ENCODE measurements around the gene RIPK1. TPM values are rescaled to one million over a fixed set of nuclear protein-coding genes. Genes with fewer than 3 reads are reported as not detected.
"Not testable (repeated sequence)": the region's sequence is repeated elsewhere in the genome, so short reads cannot be mapped to it uniquely, and the experiment has no call there.

RIPK1 gene
- total RNA-seq, 2 donors from 2014 or later: 23.5 to 30.6 TPM

- Histone ChIP-seq H3K9me3 (no peaks in the 10 kb centered on the region), H3K36me3 (no peaks in the 10 kb centered on the region), H3K4me3 (no peak overlapping the region), H3K4me1 (no peaks in the 10 kb centered on the region), H3K27me3 (no peaks in the 10 kb centered on the region), H3K27ac (no peak overlapping the region), H3K9ac (ENCODE audit: low read depth in 2 of 2, low read length in 2 of 2) (no peak overlapping the region)
- TF ChIP-seq, protein P1, sequence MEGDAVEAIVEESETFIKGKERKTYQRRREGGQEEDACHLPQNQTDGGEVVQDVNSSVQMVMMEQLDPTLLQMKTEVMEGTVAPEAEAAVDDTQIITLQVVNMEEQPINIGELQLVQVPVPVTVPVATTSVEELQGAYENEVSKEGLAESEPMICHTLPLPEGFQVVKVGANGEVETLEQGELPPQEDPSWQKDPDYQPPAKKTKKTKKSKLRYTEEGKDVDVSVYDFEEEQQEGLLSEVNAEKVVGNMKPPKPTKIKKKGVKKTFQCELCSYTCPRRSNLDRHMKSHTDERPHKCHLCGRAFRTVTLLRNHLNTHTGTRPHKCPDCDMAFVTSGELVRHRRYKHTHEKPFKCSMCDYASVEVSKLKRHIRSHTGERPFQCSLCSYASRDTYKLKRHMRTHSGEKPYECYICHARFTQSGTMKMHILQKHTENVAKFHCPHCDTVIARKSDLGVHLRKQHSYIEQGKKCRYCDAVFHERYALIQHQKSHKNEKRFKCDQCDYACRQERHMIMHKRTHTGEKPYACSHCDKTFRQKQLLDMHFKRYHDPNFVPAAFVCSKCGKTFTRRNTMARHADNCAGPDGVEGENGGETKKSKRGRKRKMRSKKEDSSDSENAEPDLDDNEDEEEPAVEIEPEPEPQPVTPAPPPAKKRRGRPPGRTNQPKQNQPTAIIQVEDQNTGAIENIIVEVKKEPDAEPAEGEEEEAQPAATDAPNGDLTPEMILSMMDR (IDR thresholded peaks at IDR 0.05): no peak
- DNase-seq: no peak
- intact Hi-C loops (cut with DNase I): no loop called here
Measured at GRCh38 chr6:3041147-3041546, 27.1 kb upstream of the RIPK1 start.

DNA sequence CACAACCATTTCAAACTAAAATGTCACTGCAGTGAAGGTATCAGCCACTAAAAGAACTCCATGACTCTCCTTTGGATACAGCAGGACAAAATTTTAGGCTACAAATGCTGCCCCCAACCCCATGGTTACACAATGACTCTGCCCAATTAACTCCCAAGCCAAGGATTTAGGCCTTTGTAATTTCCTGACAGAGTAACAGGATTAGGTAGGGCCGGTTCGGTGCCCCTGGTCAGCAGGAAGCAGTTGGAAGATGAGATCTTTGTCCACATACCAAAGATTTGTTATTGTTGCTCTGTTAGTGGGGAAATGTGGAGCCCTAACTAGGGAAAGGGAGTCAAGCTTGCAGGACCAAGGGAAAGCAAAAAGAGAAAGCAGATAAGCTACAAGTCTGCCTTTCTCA lies 26.7 kb upstream of the RIPK1 start:
- Histone ChIP-seq H3K9ac (ENCODE audit: low read depth in 2 of 2, low read length in 2 of 2) (no peak overlapping the region), H3K4me1 (no peaks in the 10 kb centered on the region), H3K36me3 (no peaks in the 10 kb centered on the region), H3K27me3 (no peaks in the 10 kb centered on the region), H3K27ac (no peak overlapping the region), H3K4me3 (no peak overlapping the region), H3K9me3 (no peaks in the 10 kb centered on the region)
- no peak for DNase-seq
- intact Hi-C loops (cut with DNase I): no loop called here
- TF ChIP-seq, protein P1 (IDR thresholded peaks at IDR 0.05): no peak

DNA sequence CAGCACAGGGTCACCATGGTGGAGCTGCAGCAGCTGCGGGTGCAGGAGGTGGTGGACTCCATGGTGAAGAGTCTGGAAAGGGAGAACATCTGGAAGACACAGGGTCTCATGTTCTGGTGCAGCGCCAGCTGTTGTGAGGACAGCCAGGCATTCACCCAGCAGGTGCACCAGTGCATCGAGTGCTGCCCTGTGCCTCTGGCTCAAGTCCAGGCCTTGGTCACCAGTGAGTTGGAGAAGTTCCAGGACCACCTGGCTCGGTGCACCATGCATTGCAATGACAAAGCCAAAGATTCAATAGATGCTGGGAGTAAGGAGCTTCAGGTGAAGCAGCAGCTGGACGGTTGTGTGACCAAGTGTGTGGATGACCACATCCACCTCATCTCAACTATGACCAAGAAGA lies 22.9 kb upstream of the RIPK1 start:
- no peak overlapping the region for H3K27ac ChIP-seq
- H3K36me3 ChIP-seq: no peaks in the 10 kb centered on the region
- H3K9me3 ChIP-seq: no peaks in the 10 kb centered on the region
- no peaks in the 10 kb centered on the region for H3K4me1 ChIP-seq
- TF ChIP-seq, protein P1 (IDR thresholded peaks at IDR 0.05): no peak
- H3K9ac ChIP-seq (ENCODE audit: low read depth in 2 of 2, low read length in 2 of 2): no peak overlapping the region
- DNase-seq: no peak
- no peaks in the 10 kb centered on the region for H3K27me3 ChIP-seq
- H3K4me3 ChIP-seq: no peak overlapping the region
- intact Hi-C loops (cut with DNase I): no loop called here

GRCh38 chr6:3045777-3046176 lies 22.5 kb upstream of the RIPK1 start:
- Histone ChIP-seq H3K9me3 (no peaks in the 10 kb centered on the region), H3K4me3 (no peak overlapping the region), H3K9ac (ENCODE audit: low read depth in 2 of 2, low read length in 2 of 2) (no peak overlapping the region), H3K4me1 (no peaks in the 10 kb centered on the region), H3K27ac (no peak overlapping the region), H3K36me3 (no peaks in the 10 kb centered on the region), H3K27me3 (no peaks in the 10 kb centered on the region)
- intact Hi-C loops (cut with DNase I): no loop called here
- TF ChIP-seq, protein P1 (IDR thresholded peaks at IDR 0.05): no peak
- no peak for DNase-seq

GRCh38 chr6:3046295-3046694 lies 22.0 kb upstream of the RIPK1 start:
- no peaks in the 10 kb centered on the region for H3K9me3 ChIP-seq
- H3K27ac ChIP-seq: no peak overlapping the region
- H3K27me3 ChIP-seq: no peaks in the 10 kb centered on the region
- TF ChIP-seq, protein P1 (IDR thresholded peaks at IDR 0.05): no peak
- H3K4me1 ChIP-seq: no peaks in the 10 kb centered on the region
- H3K9ac ChIP-seq (ENCODE audit: low read depth in 2 of 2, low read length in 2 of 2): no peak overlapping the region
- H3K36me3 ChIP-seq: no peaks in the 10 kb centered on the region
- H3K4me3 ChIP-seq: no peak overlapping the region
- intact Hi-C loops (cut with DNase I): no loop called here
- no peak for DNase-seq

DNA sequence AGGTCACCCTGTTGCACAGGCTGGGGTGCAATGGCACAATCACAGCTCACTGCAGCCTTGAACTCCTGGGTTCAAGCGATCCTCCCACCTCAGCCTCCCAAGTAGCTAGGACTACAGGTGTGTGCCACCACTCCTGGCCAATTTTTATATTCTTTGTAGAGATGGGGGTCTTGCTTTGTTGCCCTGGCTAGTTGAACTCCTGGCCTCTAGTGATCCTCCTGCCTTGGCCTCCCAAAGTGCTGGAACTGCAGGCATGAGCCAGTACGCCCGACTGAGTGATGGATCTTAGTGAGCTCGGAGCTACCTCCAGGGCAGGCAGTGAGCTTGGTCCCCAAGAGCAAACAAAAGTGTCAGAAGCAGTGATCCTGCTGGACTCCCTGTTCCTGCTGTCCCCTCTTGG lies 20.3 kb upstream of the RIPK1 start:
- H3K9ac ChIP-seq (ENCODE audit: low read depth in 2 of 2, low read length in 2 of 2); H3K4me3 ChIP-seq; H3K4me1 ChIP-seq; H3K36me3 ChIP-seq; DNase-seq; H3K27ac ChIP-seq; intact Hi-C loops (cut with DNase I); H3K9me3 ChIP-seq; H3K27me3 ChIP-seq: not testable (repeated sequence)
